HEK293 (cell line): Measurements from ENCODE around the gene MAZ.

Experiments used
- CTCF ChIA-PET: fragments of 350-600 bp; formaldehyde crosslinking; extraction: SDS; loops from one replicate; lab custom pipeline; 2021; ENCODE audit warnings: antibody characterized with exemption; lab: Yijun Ruan, JAX
- POLR2A ChIA-PET: fragments of 300-600 bp; formaldehyde crosslinking; extraction: SDS; loops from one replicate; lab custom pipeline; 2020; ENCODE audit warnings: antibody characterized with exemption, inconsistent platforms; lab: Yijun Ruan, JAX
- H3K27ac ChIP-seq: fragments of 200-500 bp; sonication (Bioruptor generic); 2 replicates; pipeline ENCODE4 v1.5.1; 2014; ENCODE audit warnings: low read depth, low read length, control low read depth, inconsistent platforms; ENCODE audit errors: extremely low read depth
- H3K36me3 ChIP-seq, 2 experiments: fragments of 200-500 bp in 1 of 2; sonication (Bioruptor generic) in 1 of 2; 1 replicate in 1 of 2; 2 replicates in 1 of 2; pipeline ENCODE4 v1.5.1; 2014 to 2017; ENCODE audit warnings: inconsistent platforms in 2 of 2, low read length in 2 of 2; ENCODE audit not compliant: control insufficient read depth in 2 of 2, insufficient read depth in 1 of 2
- H3K4me1 ChIP-seq: fragments of 200-500 bp; sonication (Bioruptor generic); 2 replicates; pipeline ENCODE4 v1.5.1; 2014; ENCODE audit warnings: mild to moderate bottlenecking, low read length, inconsistent platforms; ENCODE audit not compliant: control insufficient read depth, insufficient read depth
- H3K4me3 ChIP-seq: 2 replicates; pipeline ENCODE4 v1.5.1; 2011; ENCODE audit warnings: low read depth, mild to moderate bottlenecking, control low read depth, low read length, moderate library complexity
- H3K9me3 ChIP-seq: fragments of 200-500 bp; sonication (Bioruptor generic); 2 replicates; pipeline ENCODE4 v1.5.1; 2014; ENCODE audit warnings: low read depth, low read length, inconsistent platforms; ENCODE audit not compliant: control insufficient read depth, insufficient read depth
- GLIS1 ChIP-seq: fragments of 450-650 bp; formaldehyde crosslinking; IDR thresholded peaks from 2 replicates; pipeline ENCODE4 v1.5.1; 2016; ENCODE audit warnings: missing biosample characterization, missing genetic modification characterization
- GLIS2 ChIP-seq: fragments of 450-650 bp; formaldehyde crosslinking; IDR thresholded peaks from 2 replicates; pipeline ENCODE4 v1.5.1; 2016; ENCODE audit warnings: missing biosample characterization, missing genetic modification characterization
- HOXA7 ChIP-seq: sonication (generic); formaldehyde crosslinking; IDR thresholded peaks from 2 replicates; pipeline ENCODE4 v1.8.1; 2022; ENCODE audit warnings: missing genetic modification reagents, borderline replicate concordance
- IKZF3 ChIP-seq: fragments of 450-650 bp; IDR thresholded peaks from 2 replicates; pipeline ENCODE4 v1.5.0; 2018; ENCODE audit warnings: missing biosample characterization, mild to moderate bottlenecking, missing genetic modification characterization, moderate library complexity
- MEIS1 ChIP-seq: sonication (generic); formaldehyde crosslinking; IDR thresholded peaks from 2 replicates; pipeline ENCODE4 v1.8.1; 2022; ENCODE audit warnings: missing genetic modification reagents, mild to moderate bottlenecking, borderline replicate concordance
- PRDM10 ChIP-seq: fragments of 450-650 bp; formaldehyde crosslinking; IDR thresholded peaks from 2 replicates; pipeline ENCODE4 v1.5.1; 2016; ENCODE audit warnings: missing biosample characterization, missing genetic modification characterization
- ZBTB26 ChIP-seq: fragments of 450-650 bp; formaldehyde crosslinking; optimal IDR thresholded peaks from 2 replicates; pipeline ENCODE3; 2016; ENCODE audit warnings: missing biosample characterization, mild to moderate bottlenecking, missing genetic modification characterization
- ZIC2 ChIP-seq: fragments of 450-650 bp; formaldehyde crosslinking; IDR thresholded peaks from 2 replicates; pipeline ENCODE4 v1.5.1; 2016; ENCODE audit warnings: missing biosample characterization, missing genetic modification characterization
- ZNF132 ChIP-seq: fragments of 450-650 bp; formaldehyde crosslinking; IDR thresholded peaks from 2 replicates; pipeline ENCODE4 v1.5.1; 2017; ENCODE audit warnings: missing biosample characterization, missing genetic modification characterization, borderline replicate concordance
- ZNF335 ChIP-seq: fragments of 450-650 bp; formaldehyde crosslinking; conservative IDR thresholded peaks from 2 replicates; pipeline ENCODE4 v1.5.1; 2016; ENCODE audit warnings: missing biosample characterization, missing genetic modification characterization
- ZNF341 ChIP-seq: fragments of 450-650 bp; formaldehyde crosslinking; IDR thresholded peaks from 2 replicates; pipeline ENCODE4; 2016; ENCODE audit warnings: low read depth, missing biosample characterization, missing genetic modification characterization
- ZNF366 ChIP-seq: fragments of 450-650 bp; formaldehyde crosslinking; conservative IDR thresholded peaks from 2 replicates; pipeline ENCODE4 v1.5.1; 2016; ENCODE audit warnings: missing biosample characterization, missing genetic modification characterization
- ZNF394 ChIP-seq: fragments of 450-650 bp; formaldehyde crosslinking; IDR thresholded peaks from 2 replicates; pipeline ENCODE4 v1.5.1; 2016; ENCODE audit warnings: missing biosample characterization, missing genetic modification characterization, mild to moderate bottlenecking, moderate library complexity, borderline replicate concordance
- ZNF654 ChIP-seq: fragments of 450-650 bp; formaldehyde crosslinking; IDR thresholded peaks from 2 replicates; pipeline ENCODE4 v1.5.1; 2016; ENCODE audit warnings: low read depth, missing biosample characterization, missing genetic modification characterization

Gene MAZ

GRCh38 chr16:29821643-29822115, 15.3 kb downstream of the MAZ start (continued):
- TF ChIP-seq ZBTB26 (tag by site-specific recombination), result no peak
- TF ChIP-seq IKZF3 (tag by site-specific recombination), result no peak

- no peak overlapping the region for H3K27ac ChIP-seq
- peaks cover 7% of the 10 kb centered on the region; the same call in 1 of the 2 replicates for H3K4me1 ChIP-seq
- no peak overlapping the region for H3K4me3 ChIP-seq
- H3K36me3 ChIP-seq, result peaks cover 2 to 14% of the 10 kb centered on the region in 2 experiments; a peak in 2 of 3 replicates
- CTCF ChIA-PET, result interaction anchor here (0.8 to 6.1 kb wide), 4 partner anchors 8 to 208 kb away, joined by 3 to 36 read pairs (median 20); partner anchors contain the start of gene PAGR1
- H3K9me3 ChIP-seq, result no peaks in the 10 kb centered on the region
- TF ChIP-seq ZNF394 (peak; percentile 59; the same call in 1 of the 2 replicates), ZNF654 (tag by site-specific recombination) (0 out of 2 replicates have a peak, but pooled peaks have one; percentile 1), ZNF366 (tag by site-specific recombination) (0 out of 2 replicates have a peak, but pooled peaks have one; percentile 11), ZNF132 (no peak), GLIS1 (tag by site-specific recombination) (peak; percentile 20; the same call in 1 of the 2 replicates)
- POLR2A ChIA-PET, result interaction anchor here (0.6 to 1.9 kb wide), 9 partner anchors 8 to 1267 kb away, joined by 3 to 6 read pairs (median 3); partner anchors contain the start of gene PAGR1
Observed at GRCh38 chr16:29824589-29825144, 18.3 kb downstream of the MAZ start.

- Histone ChIP-seq H3K4me3 (no peak overlapping the region), H3K4me1 (0 out of 2 replicates have a peak, but pooled peaks cover 2% of the 10 kb centered on the region), H3K27ac (no peak overlapping the region), H3K36me3 (peaks cover 0 to 8% of the 10 kb centered on the region in 2 experiments; a peak in 2 of 3 replicates), H3K9me3 (no peaks in the 10 kb centered on the region)
- peak; percentile 40; the same call in 1 of the 2 replicates for TF ChIP-seq GLIS2 (tag by site-specific recombination)
- TF ChIP-seq ZNF341 (tag by site-specific recombination), result peak; percentile 46; the same call in 1 of the 2 replicates
- TF ChIP-seq PRDM10, result no peak
- no peak for TF ChIP-seq MEIS1 (CRISPR knock-in tag)
- peak; percentile 94 for TF ChIP-seq ZIC2 (tag by site-specific recombination)
- TF ChIP-seq ZNF335 (tag by site-specific recombination), result 0 out of 2 replicates have a peak, but pooled peaks have one; percentile 35
- no peak for TF ChIP-seq HOXA7 (CRISPR knock-in tag)
- peak; percentile 85 for TF ChIP-seq GLIS1 (tag by site-specific recombination)
- ChIA-PET CTCF (interaction anchor here (0.6 to 6.1 kb wide), 5 partner anchors 9 to 207 kb away, joined by 3 to 36 read pairs (median 3); partner anchors contain the start of gene PAGR1), POLR2A (interaction anchor here (0.7 to 1.9 kb wide), 8 partner anchors 9 to 585 kb away, joined by 3 to 8 read pairs (median 4); partner anchors contain the start of genes PAGR1 and PRRT2)
Observed at GRCh38 chr16:29825145-29826044, 19.1 kb downstream of the MAZ start.
